Testis (tissue), 3 donors: Measurements from ENCODE around the gene ADGRG3. TPM values are rescaled to one million over a fixed set of nuclear protein-coding genes. Genes with fewer than 3 reads are reported as not detected.

Source experiments
- DNase-seq: peaks from one replicate; pipeline ENCODE4 v3.0.0-alpha.2; 2019
- H3K27ac ChIP-seq, 2 donors: fragments of 200-600 bp; sonication (generic); one replicate each; pipeline ENCODE4 v1.5.1; 2019
- H3K27me3 ChIP-seq: fragments of 200-600 bp; sonication (generic); one replicate; pipeline ENCODE4 v1.5.1; 2019
- H3K36me3 ChIP-seq: fragments of 200-600 bp; sonication (generic); one replicate; pipeline ENCODE4 v1.5.1; 2017; ENCODE audit warnings: low read depth; ENCODE audit errors: missing control alignments
- H3K4me1 ChIP-seq: fragments of 200-600 bp; sonication (generic); one replicate; pipeline ENCODE4 v1.5.1; 2019
- H3K4me3 ChIP-seq, 2 donors: fragments of 200-600 bp; sonication (generic); one replicate each; pipeline ENCODE4 v1.5.1; 2017 to 2019
- H3K9me3 ChIP-seq: fragments of 200-600 bp; sonication (generic); one replicate; pipeline ENCODE4 v1.5.1; 2017
- POLR2A ChIP-seq: fragments of 450-650 bp; IDR thresholded peaks from one replicate; pipeline ENCODE4 v1.6.1; 2017; ENCODE audit warnings: antibody characterized with exemption, mild to moderate bottlenecking, moderate library complexity
- WGBS, 2 donors: methylation state at CpG; one replicate each; pipeline ENCODE4 v1.1.5; 2018; 5-methylcytosine and 5-hydroxymethylcytosine counted together
- intact Hi-C: fragments of 100-400 bp; cut with DNase I; formaldehyde crosslinking; loops from one replicate; pipeline ENCODE4 v1.15.1; 2023; ENCODE audit warnings: low total_unique reads
- polyA plus RNA-seq: library from polyadenylated mRNA; stranded (reverse); fragments of 350-450 nt; fragmentation: Illumina TruSeq; extraction: RNeasy Lipid Tissue Mini Kit (QIAGEN cat#74804); gene quantifications from one replicate; pipeline ENCODE4 v1.2.3, GENCODE V29; 2014; ENCODE audit warnings: low read depth, low replicate concordance; ENCODE audit not compliant: insufficient read depth
- total RNA-seq, 2 donors: library from RNA; depleted of rRNA; stranded (reverse); fragments of >200 nt; gene quantifications; one replicate each; pipeline ENCODE4 v1.2.3, GENCODE V29; 2016
- TF ChIP-seq, protein P1 (sequence below), 3 experiments: fragments of 450-650 bp in 2 of 3; fragments of 200-600 bp in 1 of 3; sonication (generic) in 1 of 3; IDR thresholded peaks; one replicate each; pipeline ENCODE4 v1.5.1; 2016 to 2019; ENCODE audit warnings: antibody characterized with exemption in 3 of 3, mild to moderate bottlenecking in 2 of 3, moderate library complexity in 1 of 3

Gene ADGRG3
- total and polyA plus RNA-seq, 3 donors from 2014 or later, result 0.37 to 0.82 (median 0.63) TPM

GRCh38 chr16:57646388-57647039 lies 21.6 kb upstream of the ADGRG3 start:
- peak overlapping the region in 1 of 2 donors; percentile 3 for H3K27ac ChIP-seq
- TF ChIP-seq, protein P1, sequence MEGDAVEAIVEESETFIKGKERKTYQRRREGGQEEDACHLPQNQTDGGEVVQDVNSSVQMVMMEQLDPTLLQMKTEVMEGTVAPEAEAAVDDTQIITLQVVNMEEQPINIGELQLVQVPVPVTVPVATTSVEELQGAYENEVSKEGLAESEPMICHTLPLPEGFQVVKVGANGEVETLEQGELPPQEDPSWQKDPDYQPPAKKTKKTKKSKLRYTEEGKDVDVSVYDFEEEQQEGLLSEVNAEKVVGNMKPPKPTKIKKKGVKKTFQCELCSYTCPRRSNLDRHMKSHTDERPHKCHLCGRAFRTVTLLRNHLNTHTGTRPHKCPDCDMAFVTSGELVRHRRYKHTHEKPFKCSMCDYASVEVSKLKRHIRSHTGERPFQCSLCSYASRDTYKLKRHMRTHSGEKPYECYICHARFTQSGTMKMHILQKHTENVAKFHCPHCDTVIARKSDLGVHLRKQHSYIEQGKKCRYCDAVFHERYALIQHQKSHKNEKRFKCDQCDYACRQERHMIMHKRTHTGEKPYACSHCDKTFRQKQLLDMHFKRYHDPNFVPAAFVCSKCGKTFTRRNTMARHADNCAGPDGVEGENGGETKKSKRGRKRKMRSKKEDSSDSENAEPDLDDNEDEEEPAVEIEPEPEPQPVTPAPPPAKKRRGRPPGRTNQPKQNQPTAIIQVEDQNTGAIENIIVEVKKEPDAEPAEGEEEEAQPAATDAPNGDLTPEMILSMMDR (IDR thresholded peaks at IDR 0.05), result no peak
- no peak for TF ChIP-seq POLR2A
- WGBS, 2 donors, result 63 to 73% methylated on average over 10 to 14 of the region's 14 CpGs
- no peaks in the 10 kb centered on the region for H3K9me3 ChIP-seq
- DNase-seq, result no peak
- no peaks in the 10 kb centered on the region for H3K36me3 ChIP-seq
- H3K27me3 ChIP-seq, result no peaks in the 10 kb centered on the region
- H3K4me1 ChIP-seq, result peaks cover 25% of the 10 kb centered on the region
- H3K4me3 ChIP-seq, result no peak overlapping the region
- intact Hi-C loops, result no loop called here

DNA sequence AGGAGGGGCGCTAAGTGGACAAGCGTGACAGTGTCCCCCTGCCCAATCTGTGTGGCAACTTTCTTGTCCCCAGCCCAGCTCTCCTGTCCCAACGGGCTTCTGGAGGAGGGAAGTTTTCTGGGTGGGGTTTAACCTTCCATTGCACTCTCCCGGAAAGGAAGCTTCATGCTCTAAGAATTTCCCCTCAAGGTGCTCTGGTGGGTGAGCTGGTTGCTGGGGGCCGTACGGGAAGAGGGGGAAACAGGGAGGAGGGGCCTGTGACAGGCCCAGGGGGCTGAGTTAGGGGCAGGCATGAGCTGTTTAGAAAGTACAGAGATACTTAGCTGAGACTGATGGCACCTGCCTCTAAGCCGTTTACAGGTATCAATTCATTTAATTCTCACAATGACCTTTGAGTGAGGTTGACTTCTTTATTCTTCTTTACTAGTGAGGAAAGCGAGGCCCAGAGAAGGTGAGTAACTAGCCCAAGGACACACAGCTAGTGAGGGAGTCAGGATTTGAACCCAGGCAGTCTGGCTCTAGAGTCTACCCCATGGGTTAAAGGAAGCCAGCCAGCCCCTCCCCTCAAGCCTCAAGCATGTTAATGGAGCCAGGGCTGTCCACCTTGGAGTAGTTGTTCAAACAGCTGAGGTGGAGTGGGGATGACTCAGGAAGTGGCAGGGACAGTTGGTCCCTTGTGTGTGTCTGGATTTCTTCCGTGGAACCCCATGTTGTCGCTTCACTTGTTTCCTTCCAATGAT lies 20.8 kb upstream of the ADGRG3 start:
- H3K36me3 ChIP-seq, result no peaks in the 10 kb centered on the region
- no peak overlapping the region for H3K4me3 ChIP-seq
- no peaks in the 10 kb centered on the region for H3K9me3 ChIP-seq
- no peak for DNase-seq
- peaks cover 23% of the 10 kb centered on the region for H3K4me1 ChIP-seq
- H3K27me3 ChIP-seq, result no peaks in the 10 kb centered on the region
- intact Hi-C loops, result no loop called here
- H3K27ac ChIP-seq, result peak overlapping the region; percentile 3 to 42
- TF ChIP-seq, protein P1 (IDR thresholded peaks at IDR 0.05), result no peak
- TF ChIP-seq POLR2A, result no peak
- 65 to 67% methylated on average over 10 of the region's 10 CpGs for WGBS, 2 donors

DNA sequence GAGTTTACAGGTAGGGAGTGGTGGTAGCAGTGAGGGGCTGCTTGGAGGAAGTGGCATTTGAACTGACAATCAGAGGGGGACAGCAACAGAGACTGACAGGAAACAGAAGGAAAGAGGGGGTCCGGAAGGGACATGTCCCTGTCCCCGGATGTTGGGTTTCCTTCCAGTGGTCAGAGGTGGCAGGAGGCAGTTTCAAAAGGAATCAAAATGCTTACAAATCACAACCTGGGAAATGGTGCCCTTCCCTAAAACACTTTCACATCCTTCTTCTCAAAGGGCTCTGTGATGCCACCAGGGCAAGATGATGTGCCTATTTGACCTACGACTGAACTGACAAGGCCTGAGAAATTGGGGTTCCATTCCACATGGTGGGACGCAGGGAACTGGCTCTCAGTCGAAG lies 20.0 kb upstream of the ADGRG3 start:
- intact Hi-C loops, result no loop called here
- Histone ChIP-seq H3K9me3 (no peaks in the 10 kb centered on the region), H3K4me3 (no peak overlapping the region), H3K27me3 (no peaks in the 10 kb centered on the region), H3K36me3 (no peaks in the 10 kb centered on the region), H3K27ac (peak overlapping the region; percentile 3 to 42), H3K4me1 (peaks cover 17% of the 10 kb centered on the region)
- DNase-seq, result no peak
- TF ChIP-seq, protein P1 (IDR thresholded peaks at IDR 0.05), result no peak
- TF ChIP-seq POLR2A, result no peak
- WGBS, 2 donors, result 72 to 81% methylated on average over 5 of the region's 5 CpGs

DNA sequence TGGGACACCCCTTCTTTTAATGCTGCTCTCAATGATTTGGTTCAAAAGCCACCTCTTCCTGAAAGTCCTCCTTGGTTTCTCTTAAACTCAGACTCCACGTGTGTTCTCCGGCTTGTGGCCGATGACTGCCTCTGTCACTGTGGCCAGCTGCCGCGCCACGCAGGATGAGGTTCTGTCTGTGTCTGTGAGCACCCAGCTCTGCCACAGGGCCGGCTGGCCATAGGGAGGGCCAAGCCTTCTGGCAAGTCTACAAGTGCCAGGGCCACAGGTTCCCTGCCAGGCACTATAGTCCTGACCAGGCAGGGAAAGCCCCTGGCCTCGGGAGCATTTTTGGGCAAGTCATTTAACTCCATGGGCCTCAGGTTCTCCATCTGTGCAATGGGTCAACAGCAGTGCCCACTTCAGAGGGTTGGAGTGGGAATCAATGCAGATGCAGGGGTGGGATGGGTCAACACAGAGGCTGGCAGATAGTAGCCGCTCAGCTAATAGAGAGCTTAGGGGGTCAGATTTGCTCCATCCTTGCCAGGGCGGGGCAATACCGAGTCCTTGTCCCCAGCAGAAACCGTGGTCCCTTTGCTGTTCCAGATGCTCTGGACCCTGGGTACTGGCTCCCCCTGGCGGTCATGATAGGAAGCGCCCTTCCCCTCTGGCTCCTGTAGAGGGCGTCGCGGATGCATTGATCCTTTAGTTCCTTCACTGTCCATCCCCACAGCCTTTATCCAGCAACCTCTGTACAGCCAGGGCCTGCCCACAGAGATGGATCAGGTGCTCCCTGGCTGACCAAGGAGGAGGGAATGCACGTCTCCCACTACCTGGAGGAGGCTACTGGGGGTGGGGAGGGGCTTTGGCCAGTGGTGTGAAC lies 19.3 kb upstream of the ADGRG3 start:
- TF ChIP-seq, protein P1 (IDR thresholded peaks at IDR 0.05), result peak; percentile 98 to 99 (median 99)
- TF ChIP-seq POLR2A, result no peak

More for the DNA sequence above, 19.3 kb upstream of the ADGRG3 start:
- DNase-seq, result peak; percentile 84
- Histone ChIP-seq H3K27ac (peak overlapping the region in 1 of 2 donors; percentile 3), H3K4me1 (peaks cover 11% of the 10 kb centered on the region), H3K36me3 (no peaks in the 10 kb centered on the region), H3K27me3 (no peaks in the 10 kb centered on the region), H3K4me3 (no peak overlapping the region), H3K9me3 (no peaks in the 10 kb centered on the region)
- WGBS, 2 donors, result 42 to 52% methylated on average over 8 to 18 of the region's 18 CpGs
- intact Hi-C loops, result no loop called here
